ENCODE measurements around the gene PIMREG.
A peak's percentile ranks its signal among the peaks of the same experiment; 100 is the strongest.

The PIMREG gene

GRCh38 chr17:6408276-6408675 lies 36.0 kb upstream of the PIMREG start:
- ATAC-seq (ENCODE audit: insufficient read depth, low read depth) = no peak
- Histone ChIP-seq H3K4me3 (ENCODE audit: low read depth in 1 of 2, low read length in 2 of 2) (no peak overlapping the region), H3K27ac (ENCODE audit: low read length) (no peak overlapping the region), H3K36me3 (ENCODE audit: insufficient read depth, low read length) (no peaks in the 10 kb centered on the region), H3K4me2 (ENCODE audit: insufficient read depth, low read length) (no peak overlapping the region), H4K20me1 (ENCODE audit: insufficient read depth, low read length) (peaks cover 5% of the 10 kb centered on the region; the same call in 1 of the 2 replicates), H3K9ac (ENCODE audit: low read depth, low read length) (no peak overlapping the region), H3K27me3 (ENCODE audit: insufficient read depth, low read length, poor library complexity) (no peaks in the 10 kb centered on the region), H3K79me2 (ENCODE audit: insufficient read depth, low read length) (no peaks in the 10 kb centered on the region), H2AFZ (ENCODE audit: low read depth, low read length) (no peak overlapping the region), H3K4me1 (ENCODE audit: insufficient read depth, low read length) (no peaks in the 10 kb centered on the region), H3K9me3 (ENCODE audit: insufficient read depth, low read length, severe bottlenecking) (no peaks in the 10 kb centered on the region)
- TF ChIP-seq CTCF (IDR thresholded peaks at IDR 0.05; ENCODE audit: borderline replicate concordance, extremely low read depth, low read length, poor library complexity, severe bottlenecking) (no peak), EZH2 (IDR thresholded peaks at IDR 0.05; ENCODE audit: borderline replicate concordance, low read depth, low read length, severe bottlenecking) (no peak)
- no peak for DNase-seq

- no peak overlapping the region for H3K4me2 ChIP-seq (ENCODE audit: insufficient read depth, low read length)
- H3K27ac ChIP-seq (ENCODE audit: low read length) = no peak overlapping the region
- no peaks in the 10 kb centered on the region for H3K36me3 ChIP-seq (ENCODE audit: insufficient read depth, low read length)
- no peak overlapping the region for H2AFZ ChIP-seq (ENCODE audit: low read depth, low read length)
- no peak for DNase-seq
- no peak for ATAC-seq (ENCODE audit: insufficient read depth, low read depth)
- no peaks in the 10 kb centered on the region for H3K9me3 ChIP-seq (ENCODE audit: insufficient read depth, low read length, severe bottlenecking)
- peaks cover 5% of the 10 kb centered on the region; the same call in 1 of the 2 replicates for H4K20me1 ChIP-seq (ENCODE audit: insufficient read depth, low read length)
- no peaks in the 10 kb centered on the region for H3K27me3 ChIP-seq (ENCODE audit: insufficient read depth, low read length, poor library complexity)
- TF ChIP-seq EZH2 (IDR thresholded peaks at IDR 0.05; ENCODE audit: borderline replicate concordance, low read depth, low read length, severe bottlenecking) (no peak), CTCF (IDR thresholded peaks at IDR 0.05; ENCODE audit: borderline replicate concordance, extremely low read depth, low read length, poor library complexity, severe bottlenecking) (no peak)
- H3K4me3 ChIP-seq (ENCODE audit: low read depth in 1 of 2, low read length in 2 of 2) = no peak overlapping the region
- H3K79me2 ChIP-seq (ENCODE audit: insufficient read depth, low read length) = no peaks in the 10 kb centered on the region
- no peaks in the 10 kb centered on the region for H3K4me1 ChIP-seq (ENCODE audit: insufficient read depth, low read length)
- H3K9ac ChIP-seq (ENCODE audit: low read depth, low read length) = no peak overlapping the region
Measured at GRCh38 chr17:6408735-6409134, 35.5 kb upstream of the PIMREG start.

GRCh38 chr17:6413065-6413464 lies 31.2 kb upstream of the PIMREG start:
- H3K4me2 ChIP-seq (ENCODE audit: insufficient read depth, low read length) = no peak overlapping the region
- no peaks in the 10 kb centered on the region for H3K9me3 ChIP-seq (ENCODE audit: insufficient read depth, low read length, severe bottlenecking)
- H3K27me3 ChIP-seq (ENCODE audit: insufficient read depth, low read length, poor library complexity) = peaks cover 5% of the 10 kb centered on the region
- H4K20me1 ChIP-seq (ENCODE audit: insufficient read depth, low read length) = peaks cover 3% of the 10 kb centered on the region; the same call in 1 of the 2 replicates
- DNase-seq = no peak
- H3K36me3 ChIP-seq (ENCODE audit: insufficient read depth, low read length) = no peaks in the 10 kb centered on the region
- no peak overlapping the region for H3K9ac ChIP-seq (ENCODE audit: low read depth, low read length)
- TF ChIP-seq EZH2 (IDR thresholded peaks at IDR 0.05; ENCODE audit: borderline replicate concordance, low read depth, low read length, severe bottlenecking) (no peak), CTCF (IDR thresholded peaks at IDR 0.05; ENCODE audit: borderline replicate concordance, extremely low read depth, low read length, poor library complexity, severe bottlenecking) (peak; percentile 73)
- H3K4me3 ChIP-seq (ENCODE audit: low read depth in 1 of 2, low read length in 2 of 2) = no peak overlapping the region
- ATAC-seq (ENCODE audit: insufficient read depth, low read depth) = peak; percentile 55; the same call in 1 of the 3 replicates
- H3K79me2 ChIP-seq (ENCODE audit: insufficient read depth, low read length) = no peaks in the 10 kb centered on the region
- H3K27ac ChIP-seq (ENCODE audit: low read length) = no peak overlapping the region
- H3K4me1 ChIP-seq (ENCODE audit: insufficient read depth, low read length) = no peaks in the 10 kb centered on the region
- no peak overlapping the region for H2AFZ ChIP-seq (ENCODE audit: low read depth, low read length)

GRCh38 chr17:6415616-6416015 lies 28.6 kb upstream of the PIMREG start:
- TF ChIP-seq CTCF (IDR thresholded peaks at IDR 0.05; ENCODE audit: borderline replicate concordance, extremely low read depth, low read length, poor library complexity, severe bottlenecking) (no peak), EZH2 (IDR thresholded peaks at IDR 0.05; ENCODE audit: borderline replicate concordance, low read depth, low read length, severe bottlenecking) (no peak)
- Histone ChIP-seq H3K79me2 (ENCODE audit: insufficient read depth, low read length) (no peaks in the 10 kb centered on the region), H3K4me3 (ENCODE audit: low read depth in 1 of 2, low read length in 2 of 2) (no peak overlapping the region), H3K4me1 (ENCODE audit: insufficient read depth, low read length) (no peaks in the 10 kb centered on the region), H3K27ac (ENCODE audit: low read length) (no peak overlapping the region), H3K9me3 (ENCODE audit: insufficient read depth, low read length, severe bottlenecking) (no peaks in the 10 kb centered on the region), H4K20me1 (ENCODE audit: insufficient read depth, low read length) (peaks cover 9% of the 10 kb centered on the region; the same call in 1 of the 2 replicates), H2AFZ (ENCODE audit: low read depth, low read length) (no peak overlapping the region), H3K36me3 (ENCODE audit: insufficient read depth, low read length) (no peaks in the 10 kb centered on the region), H3K27me3 (ENCODE audit: insufficient read depth, low read length, poor library complexity) (peaks cover 5% of the 10 kb centered on the region), H3K4me2 (ENCODE audit: insufficient read depth, low read length) (no peak overlapping the region), H3K9ac (ENCODE audit: low read depth, low read length) (no peak overlapping the region)
- DNase-seq (no peak), ATAC-seq (ENCODE audit: insufficient read depth, low read depth) (no peak)
